Type B pancreatic cell (in vitro differentiated cells): Measurements from ENCODE around the gene ADGRA3. TPM values are rescaled to one million over a fixed set of nuclear protein-coding genes. Genes with fewer than 3 reads are reported as not detected.
"Not testable (repeated sequence)": the region's sequence is repeated elsewhere in the genome, so short reads cannot be mapped to it uniquely, and the experiment has no call there.

Experiments
- DNase-seq: peaks from one replicate; pipeline ENCODE4 v3.0.0; 2021; ENCODE audit warnings: mixed read lengths; ENCODE audit not compliant: unreplicated experiment; ENCODE audit errors: extremely low spot score
- H3K27ac Mint-ChIP-seq: 2 replicates; pipeline ENCODE4 v1.8.0; 2021; ENCODE audit warnings: mild to moderate bottlenecking, mixed read lengths
- H3K27me3 Mint-ChIP-seq: 2 replicates; pipeline ENCODE4 v1.8.0; 2021; ENCODE audit warnings: mixed read lengths
- H3K36me3 Mint-ChIP-seq: 2 replicates; pipeline ENCODE4 v1.8.0; 2021; ENCODE audit warnings: mixed read lengths
- H3K4me1 Mint-ChIP-seq: one replicate; pipeline ENCODE4 v1.8.0; 2021; ENCODE audit warnings: mixed read lengths; ENCODE audit not compliant: unreplicated experiment
- H3K4me3 Mint-ChIP-seq: 2 replicates; pipeline ENCODE4 v1.8.0; 2021; ENCODE audit warnings: mild to moderate bottlenecking, mixed read lengths
- H3K9me3 Mint-ChIP-seq: 2 replicates; pipeline ENCODE4 v1.8.0; 2021; ENCODE audit warnings: mixed read lengths
- CTCF ChIP-seq: fragments of 200-600 bp; sonication (generic); conservative IDR thresholded peaks from 2 replicates; pipeline ENCODE4 v1.5.0; 2021; ENCODE audit warnings: antibody characterized with exemption, mild to moderate bottlenecking
- total RNA-seq: library from RNA; stranded (reverse); gene quantifications from 2 replicates; pipeline ENCODE4 v1.2.1, GENCODE V29; 2021; ENCODE audit warnings: low replicate concordance

Gene ADGRA3
- total RNA-seq, 1 donor from 2014 or later: 61.0 TPM

- Mint-ChIP-seq H3K27me3 (no peaks in the 10 kb centered on the region), H3K9me3 (no peaks in the 10 kb centered on the region), H3K4me1 (no peaks in the 10 kb centered on the region), H3K4me3 (no peak overlapping the region), H3K36me3 (peaks cover 7% of the 10 kb centered on the region), H3K27ac (no peak overlapping the region)
- peak; percentile 96 for TF ChIP-seq CTCF
- no peak for DNase-seq
These were observed 126.5 kb downstream of the ADGRA3 start for GRCh38 chr4:22389240-22389870.

GRCh38 chr4:22385611-22386011 is 130.3 kb downstream of the ADGRA3 start:
- Mint-ChIP-seq H3K4me1 (no peaks in the 10 kb centered on the region), H3K36me3 (peaks cover 20% of the 10 kb centered on the region), H3K27ac (no peak overlapping the region), H3K4me3 (no peak overlapping the region), H3K27me3 (no peaks in the 10 kb centered on the region), H3K9me3 (no peaks in the 10 kb centered on the region)
- no peak for DNase-seq
- TF ChIP-seq CTCF: no peak

GRCh38 chr4:22384154-22384553 is 131.7 kb downstream of the ADGRA3 start:
- Mint-ChIP-seq H3K27me3 (no peaks in the 10 kb centered on the region), H3K4me1 (no peaks in the 10 kb centered on the region), H3K27ac (no peak overlapping the region), H3K4me3 (no peak overlapping the region), H3K36me3 (peaks cover 26% of the 10 kb centered on the region), H3K9me3 (peaks cover 2% of the 10 kb centered on the region)
- no peak for DNase-seq
- TF ChIP-seq CTCF: no peak

- not testable (repeated sequence) for H3K4me3 Mint-ChIP-seq, H3K27me3 Mint-ChIP-seq, H3K4me1 Mint-ChIP-seq, H3K9me3 Mint-ChIP-seq, DNase-seq, H3K27ac Mint-ChIP-seq
- H3K36me3 Mint-ChIP-seq: peaks cover 30% of the 10 kb centered on the region
These were observed 133.7 kb downstream of the ADGRA3 start for GRCh38 chr4:22382216-22382615.

- no peaks in the 10 kb centered on the region for H3K9me3 Mint-ChIP-seq
- TF ChIP-seq CTCF: no peak
- no peak for DNase-seq
- H3K4me3 Mint-ChIP-seq: no peak overlapping the region
- H3K36me3 Mint-ChIP-seq: peaks cover 3% of the 10 kb centered on the region
- no peak overlapping the region for H3K27ac Mint-ChIP-seq
- H3K27me3 Mint-ChIP-seq: no peaks in the 10 kb centered on the region
- no peaks in the 10 kb centered on the region for H3K4me1 Mint-ChIP-seq
These were observed 142.9 kb downstream of the ADGRA3 start for GRCh38 chr4:22372986-22373385.

- Mint-ChIP-seq H3K4me1 (no peaks in the 10 kb centered on the region), H3K27me3 (no peaks in the 10 kb centered on the region), H3K36me3 (no peaks in the 10 kb centered on the region), H3K4me3 (no peak overlapping the region), H3K27ac (no peak overlapping the region), H3K9me3 (no peaks in the 10 kb centered on the region)
- TF ChIP-seq CTCF: no peak
- DNase-seq: no peak
These were observed 145.8 kb downstream of the ADGRA3 start for GRCh38 chr4:22369901-22370562.
